Right renal pelvis (tissue), 4 donors: ENCODE measurements around the gene ZNF324B. TPM values are rescaled to one million over a fixed set of nuclear protein-coding genes. Genes with fewer than 3 reads are reported as not detected.
"Not testable (repeated sequence)": the region's sequence is repeated elsewhere in the genome, so short reads cannot be mapped to it uniquely, and the experiment has no call there.

Experiments
- DNase-seq, 4 donors: peaks; one replicate each; pipeline ENCODE4 v3.0.0-alpha.2; 2013; ENCODE audit warnings: low read depth in 4 of 4, low spot score in 3 of 4, missing footprints in 1 of 4
- polyA plus RNA-seq, 4 donors: library from polyadenylated mRNA; unstranded; fragments of 120-200 nt; gene quantifications; one replicate each; pipeline ENCODE4 v1.2.1, GENCODE V29; 2013; ENCODE audit not compliant: insufficient read length in 4 of 4

Gene ZNF324B
- polyA plus RNA-seq: 1 to 10 TPM; 4.7 to 6.2 (median 5.3) TPM

- DNase-seq: peak; percentile 90 to 95 (median 94)
Measured at GRCh38 chr19:58451358-58452101, at the start of gene ZNF324B. TSS of gene ZNF324B (plus strand) at chr19:58451622. CDS start at chr19:58453702, 2,080 bp downstream.

GRCh38 chr19:58401840-58402421 is 49.5 kb upstream of the ZNF324B start:
- DNase-seq: no peak

GRCh38 chr19:58403920-58404478 is 47.4 kb upstream of the ZNF324B start:
- DNase-seq: not testable (repeated sequence)

GRCh38 chr19:58406818-58407657 is 44.4 kb upstream of the ZNF324B start:
- DNase-seq: no peak

GRCh38 chr19:58407658-58408151 is 43.7 kb upstream of the ZNF324B start:
- no peak for DNase-seq

- DNase-seq: peak; percentile 89 to 94 (median 93)
Measured at GRCh38 chr19:58408152-58409009, 43.0 kb upstream of the ZNF324B start, which contains the start of gene ZNF584. TSS of gene ZNF584 (plus strand) at chr19:58408649. CDS start at chr19:58409148, 499 bp downstream.

- DNase-seq: no peak
Measured at GRCh38 chr19:58409010-58409790, 42.2 kb upstream of the ZNF324B start.

GRCh38 chr19:58416604-58417003 is 34.8 kb upstream of the ZNF324B start:
- no peak for DNase-seq

GRCh38 chr19:58417071-58417470 is 34.4 kb upstream of the ZNF324B start:
- no peak for DNase-seq

GRCh38 chr19:58428617-58429016 is 22.8 kb upstream of the ZNF324B start:
- DNase-seq: no peak

GRCh38 chr19:58429745-58430144 is 21.7 kb upstream of the ZNF324B start:
- DNase-seq: no peak

- no peak for DNase-seq
Measured at GRCh38 chr19:58434217-58434616, 17.2 kb upstream of the ZNF324B start.

GRCh38 chr19:58439576-58440554 is 11.6 kb upstream of the ZNF324B start, which contains the start of gene ZNF132:
TSS of gene ZNF132 (minus strand) at chr19:58440153. CDS start at chr19:58439821, 332 bp downstream.
- DNase-seq: peak; percentile 98 to 99 (median 99)

- no peak for DNase-seq
Measured at GRCh38 chr19:58440556-58440955, 10.9 kb upstream of the ZNF324B start.

GRCh38 chr19:58442986-58443385 is 8.4 kb upstream of the ZNF324B start:
- DNase-seq: not testable (repeated sequence)

GRCh38 chr19:58448860-58449259 is 2.6 kb upstream of the ZNF324B start:
- not testable (repeated sequence) for DNase-seq

- DNase-seq: not testable (repeated sequence)
Measured at GRCh38 chr19:58449980-58450379, 1.4 kb upstream of the ZNF324B start.
